SU-DHL-6 (cell line): ENCODE measurements around the gene SHISA4.

Source experiments
- H2AFZ ChIP-seq: fragments of 200-600 bp; sonication (generic); 2 replicates; pipeline ENCODE4 v1.6.1; 2014; ENCODE audit warnings: low read depth, mild to moderate bottlenecking, moderate library complexity, mixed read lengths, antibody characterized with exemption, low read length; ENCODE audit not compliant: severe bottlenecking
- H3F3A ChIP-seq: fragments of 200-600 bp; shearing (Covaris generic); 2 replicates; pipeline ENCODE4 v1.6.0; 2016; ENCODE audit warnings: antibody characterized with exemption, mild to moderate bottlenecking; ENCODE audit not compliant: insufficient read depth
- H3K27ac ChIP-seq: fragments of 200-600 bp; sonication (generic); 2 replicates; pipeline ENCODE4 v1.5.1; 2016; ENCODE audit warnings: low read depth, mild to moderate bottlenecking, low read length, moderate library complexity, mixed read lengths
- H3K27me3 ChIP-seq: fragments of 200-600 bp; sonication (generic), shearing (Covaris generic); 2 replicates; pipeline ENCODE4 v1.6.0; 2014; ENCODE audit warnings: mild to moderate bottlenecking, low read length
- H3K36me3 ChIP-seq: fragments of 200-600 bp; sonication (generic); 2 replicates; pipeline ENCODE4 v1.6.1; 2014; ENCODE audit warnings: mild to moderate bottlenecking, low read length, mixed read lengths
- H3K4me2 ChIP-seq: fragments of 300-600, 200-600 bp; shearing (Covaris generic), sonication (generic); 2 replicates; pipeline ENCODE4 v1.6.0; 2014; ENCODE audit warnings: low read length, low read depth, mild to moderate bottlenecking; ENCODE audit not compliant: poor library complexity, severe bottlenecking
- H3K4me3 ChIP-seq: fragments of 200-600 bp; sonication (generic); 2 replicates; pipeline ENCODE4 v1.5.1; 2014; ENCODE audit warnings: antibody characterized with exemption, low read length, mild to moderate bottlenecking, mixed read lengths; ENCODE audit not compliant: insufficient read depth, poor library complexity, severe bottlenecking
- H3K79me2 ChIP-seq: fragments of 200-600 bp; sonication (generic); 2 replicates; pipeline ENCODE4 v1.6.1; 2014; ENCODE audit warnings: mild to moderate bottlenecking, low read length, moderate library complexity; ENCODE audit not compliant: insufficient read depth
- H3K9ac ChIP-seq: fragments of 200-600 bp; sonication (generic); 2 replicates; pipeline ENCODE4 v1.7.0; 2014; ENCODE audit warnings: mild to moderate bottlenecking, low read length
- H3K9me2 ChIP-seq: fragments of 200-600 bp; sonication (generic); replicated peaks from 2 replicates; pipeline ENCODE4 v1.6.1; 2014; ENCODE audit warnings: low read length; ENCODE audit not compliant: insufficient read depth
- H3K9me3 ChIP-seq: fragments of 200-600 bp; sonication (generic); 2 replicates; pipeline ENCODE4 v1.6.1; 2014; ENCODE audit warnings: low read length, mixed read lengths; ENCODE audit not compliant: insufficient read depth
- H4K20me1 ChIP-seq: fragments of 200-600 bp; sonication (generic); 2 replicates; pipeline ENCODE4 v1.6.1; 2014; ENCODE audit warnings: low read depth, mild to moderate bottlenecking, antibody characterized with exemption, low read length, moderate library complexity, mixed read lengths
- EZH2phosphoT487 ChIP-seq: fragments of 200-600 bp; sonication (generic), shearing (Covaris generic); conservative IDR thresholded peaks from 2 replicates; pipeline ENCODE4 v1.6.1; 2018; ENCODE audit warnings: mild to moderate bottlenecking, antibody characterized with exemption, low read length, moderate library complexity, mixed read lengths
- TF ChIP-seq, protein P1 (sequence below): fragments of 200-600 bp; sonication (generic); IDR thresholded peaks from one replicate; pipeline ENCODE4 v1.5.1; 2017; ENCODE audit warnings: antibody characterized with exemption, mild to moderate bottlenecking, low read length, moderate library complexity; ENCODE audit not compliant: insufficient read depth, poor library complexity, severe bottlenecking

Gene SHISA4

DNA sequence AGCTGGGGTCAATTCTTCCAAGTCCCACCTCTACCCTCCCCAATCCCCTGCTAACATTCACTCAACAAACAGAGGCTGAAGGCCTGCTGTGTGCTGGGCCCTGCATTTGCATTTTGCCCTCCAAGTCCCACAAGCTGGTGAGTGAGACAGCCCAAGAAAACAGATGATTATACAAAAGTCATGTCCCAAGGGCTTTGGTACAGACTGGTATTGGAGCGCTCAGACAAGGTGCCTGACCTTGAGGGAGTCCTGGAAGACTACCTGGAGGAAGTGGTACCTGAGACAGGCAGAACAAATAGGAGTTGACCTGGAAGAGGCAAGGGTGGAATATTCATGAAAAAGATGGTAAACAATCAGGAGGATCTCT, 53.4 kb downstream of the SHISA4 start:
- Histone ChIP-seq H3K27ac (no peak overlapping the region), H3K79me2 (no peaks in the 10 kb centered on the region), H3K4me2 (no peak overlapping the region), H3K27me3 (no peaks in the 10 kb centered on the region), H4K20me1 (no peaks in the 10 kb centered on the region), H3K9me3 (no peaks in the 10 kb centered on the region), H3K9me2 (no peaks in the 10 kb centered on the region), H3F3A (no peaks in the 10 kb centered on the region), H3K36me3 (no peaks in the 10 kb centered on the region), H3K9ac (no peak overlapping the region), H3K4me3 (no peak overlapping the region), H2AFZ (no peak overlapping the region)
- TF ChIP-seq, protein P1, sequence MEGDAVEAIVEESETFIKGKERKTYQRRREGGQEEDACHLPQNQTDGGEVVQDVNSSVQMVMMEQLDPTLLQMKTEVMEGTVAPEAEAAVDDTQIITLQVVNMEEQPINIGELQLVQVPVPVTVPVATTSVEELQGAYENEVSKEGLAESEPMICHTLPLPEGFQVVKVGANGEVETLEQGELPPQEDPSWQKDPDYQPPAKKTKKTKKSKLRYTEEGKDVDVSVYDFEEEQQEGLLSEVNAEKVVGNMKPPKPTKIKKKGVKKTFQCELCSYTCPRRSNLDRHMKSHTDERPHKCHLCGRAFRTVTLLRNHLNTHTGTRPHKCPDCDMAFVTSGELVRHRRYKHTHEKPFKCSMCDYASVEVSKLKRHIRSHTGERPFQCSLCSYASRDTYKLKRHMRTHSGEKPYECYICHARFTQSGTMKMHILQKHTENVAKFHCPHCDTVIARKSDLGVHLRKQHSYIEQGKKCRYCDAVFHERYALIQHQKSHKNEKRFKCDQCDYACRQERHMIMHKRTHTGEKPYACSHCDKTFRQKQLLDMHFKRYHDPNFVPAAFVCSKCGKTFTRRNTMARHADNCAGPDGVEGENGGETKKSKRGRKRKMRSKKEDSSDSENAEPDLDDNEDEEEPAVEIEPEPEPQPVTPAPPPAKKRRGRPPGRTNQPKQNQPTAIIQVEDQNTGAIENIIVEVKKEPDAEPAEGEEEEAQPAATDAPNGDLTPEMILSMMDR = no peak
- TF ChIP-seq EZH2phosphoT487 = no peak
